Fibroblast of skin of left biceps (primary cell): ENCODE measurements around the gene ST6GAL1.
"Not testable (repeated sequence)": the region's sequence is repeated elsewhere in the genome, so short reads cannot be mapped to it uniquely, and the experiment has no call there.

Experiments used
- DNase-seq, 2 experiments: peaks; one replicate each; pipeline ENCODE4 v3.0.0-alpha.2; 2013; ENCODE audit warnings: low read depth in 2 of 2

The ST6GAL1 gene

DNA sequence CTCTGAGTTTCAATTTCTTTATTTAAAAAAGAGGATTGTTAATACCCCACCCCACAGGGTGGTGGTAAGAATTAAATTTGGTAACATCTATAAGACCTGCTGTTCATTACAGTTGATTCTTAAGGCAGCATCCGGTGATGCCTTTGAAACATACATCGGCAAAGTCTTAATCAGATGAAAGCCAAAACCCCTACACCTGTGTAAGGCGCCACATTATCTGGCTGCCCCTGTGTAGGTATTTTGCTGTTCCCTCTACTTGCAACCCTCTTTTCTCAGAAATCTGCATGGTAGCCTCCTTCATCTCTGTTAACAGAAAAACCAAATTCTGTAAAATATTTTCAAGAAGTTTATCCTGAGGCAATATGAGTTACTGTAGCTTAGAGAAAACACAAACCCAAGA lies 90.0 kb downstream of the ST6GAL1 start:
- no peak for DNase-seq

DNA sequence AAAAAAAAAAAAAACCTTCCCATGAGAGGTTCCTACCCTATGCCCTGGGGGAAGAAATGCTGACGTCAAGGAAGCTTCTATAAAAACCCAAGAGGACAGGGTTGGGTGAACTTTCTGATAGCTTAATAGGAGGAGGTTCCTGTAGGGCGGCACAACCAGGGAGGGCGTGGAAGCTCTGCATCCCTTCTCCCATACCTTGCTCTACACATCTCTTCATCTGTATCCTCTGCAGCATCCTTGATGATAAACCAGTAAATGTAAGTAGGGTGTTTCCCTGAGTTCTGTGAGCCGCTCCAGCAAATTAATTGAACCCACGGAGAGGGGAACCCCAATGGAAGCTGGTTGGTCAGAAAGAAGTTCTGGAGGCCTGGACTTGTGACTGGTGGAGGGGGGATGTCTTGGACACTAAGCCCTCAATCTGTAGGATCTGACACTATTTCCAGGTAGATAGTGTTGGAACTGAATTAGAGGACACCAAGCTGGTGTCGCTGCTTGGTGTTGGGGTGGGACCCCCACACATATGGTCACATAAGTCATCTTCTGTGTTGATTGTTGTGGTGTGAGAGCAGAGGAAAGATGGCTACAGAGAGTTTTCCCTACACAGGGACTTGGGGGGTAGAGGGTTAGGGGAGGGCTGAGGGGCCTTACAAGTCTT lies 91.5 kb downstream of the ST6GAL1 start:
- no peak for DNase-seq

DNA sequence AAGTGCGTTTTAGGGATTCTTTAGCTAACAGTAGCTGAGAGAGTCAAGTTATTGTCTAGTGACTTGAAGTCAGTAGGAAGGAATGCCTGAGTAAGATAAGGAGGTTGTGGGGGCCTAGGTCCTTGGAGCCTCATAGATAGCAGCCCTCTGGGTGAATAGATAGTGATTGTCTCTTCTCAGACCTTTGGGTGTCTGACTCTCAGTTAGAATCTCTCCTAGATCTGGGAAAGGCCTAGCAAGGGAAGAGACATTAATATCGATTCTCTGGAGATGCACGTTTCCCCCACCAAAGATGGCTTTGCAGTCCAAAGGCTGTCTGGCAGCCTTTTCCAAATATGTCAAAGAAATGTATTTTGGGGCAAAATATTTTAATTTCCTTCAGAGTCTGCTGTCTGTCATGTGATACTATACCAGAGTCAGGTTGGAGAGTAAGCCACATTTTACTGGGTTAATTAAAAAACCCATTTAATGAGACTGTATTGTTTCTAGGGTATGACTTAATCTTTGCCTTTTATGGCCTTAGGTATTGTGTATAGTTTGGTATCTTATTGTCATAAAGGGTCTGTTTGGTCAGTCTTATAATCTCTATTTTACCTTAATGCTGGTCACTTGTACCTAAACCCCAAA lies 92.2 kb downstream of the ST6GAL1 start:
- no peak for DNase-seq

DNA sequence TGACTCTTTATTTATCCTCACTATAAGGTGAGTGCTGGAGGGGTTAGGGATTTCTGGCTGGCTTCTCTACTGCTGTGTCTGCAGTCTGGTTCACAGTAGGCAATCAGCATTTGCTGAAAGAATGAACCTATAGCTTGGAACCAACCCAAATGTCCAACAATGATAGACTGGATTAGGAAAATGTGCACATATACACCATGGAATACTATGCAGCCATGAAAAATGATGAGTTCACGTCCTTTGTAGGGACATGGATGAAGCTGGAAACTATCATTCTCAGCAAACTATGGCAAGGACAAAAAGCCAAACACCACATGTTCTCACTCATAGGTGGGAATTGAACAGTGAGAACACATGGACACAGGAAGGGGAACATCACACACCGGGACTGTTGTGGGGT lies 93.0 kb downstream of the ST6GAL1 start:
- not testable (repeated sequence) for DNase-seq

DNA sequence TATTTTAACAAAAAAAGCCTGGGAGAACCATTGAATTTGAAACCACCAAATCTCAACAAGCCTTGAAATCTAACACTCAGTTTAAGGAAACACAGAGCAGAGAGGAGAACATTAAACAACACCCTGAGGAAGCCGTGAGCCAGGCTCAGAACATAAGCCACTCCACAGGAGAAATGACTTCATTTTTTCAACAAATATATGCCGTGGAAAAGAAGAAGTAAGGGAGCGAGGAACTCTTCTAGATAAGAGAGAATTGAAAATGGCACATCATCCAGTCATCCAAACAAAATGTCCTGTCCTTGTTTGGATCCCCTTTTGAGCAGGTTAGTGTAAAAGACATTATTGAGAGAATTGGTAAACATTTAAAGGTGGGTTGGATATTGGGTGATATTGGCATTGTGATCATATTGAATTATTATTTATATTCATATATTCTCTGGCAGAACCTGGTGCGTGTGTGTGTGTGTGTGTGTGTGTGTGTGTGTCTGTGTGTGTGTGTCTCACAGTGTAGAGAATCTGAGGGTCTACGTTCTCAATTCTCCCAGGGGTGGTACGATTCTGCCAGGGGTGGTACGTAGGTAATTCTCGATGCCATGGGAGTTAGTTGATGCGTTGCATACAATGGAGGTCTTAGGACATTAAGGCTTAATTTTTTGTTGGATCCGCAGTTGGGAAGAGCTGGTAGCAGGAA lies 94.4 kb downstream of the ST6GAL1 start:
- DNase-seq: no peak

DNA sequence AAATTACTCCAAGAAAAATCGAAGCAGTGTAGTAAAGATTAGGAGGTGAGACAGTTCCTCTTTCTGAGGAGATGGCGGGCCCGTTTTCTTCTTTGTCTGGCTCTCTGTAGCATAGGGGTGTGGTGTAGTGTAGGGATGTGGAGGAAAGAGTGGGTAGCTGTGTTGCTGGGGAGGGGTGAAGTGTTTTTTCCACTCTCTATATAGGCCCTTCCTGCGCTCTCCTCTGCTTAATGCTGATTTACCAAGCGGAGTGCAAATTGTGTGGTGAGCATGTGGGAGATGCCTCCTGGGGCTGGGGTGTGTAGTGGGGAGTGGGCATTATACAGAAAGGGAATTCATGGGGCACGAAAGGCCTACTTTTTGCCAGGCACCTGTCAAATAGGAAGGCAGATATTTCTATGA lies 94.9 kb downstream of the ST6GAL1 start:
- no peak for DNase-seq

DNA sequence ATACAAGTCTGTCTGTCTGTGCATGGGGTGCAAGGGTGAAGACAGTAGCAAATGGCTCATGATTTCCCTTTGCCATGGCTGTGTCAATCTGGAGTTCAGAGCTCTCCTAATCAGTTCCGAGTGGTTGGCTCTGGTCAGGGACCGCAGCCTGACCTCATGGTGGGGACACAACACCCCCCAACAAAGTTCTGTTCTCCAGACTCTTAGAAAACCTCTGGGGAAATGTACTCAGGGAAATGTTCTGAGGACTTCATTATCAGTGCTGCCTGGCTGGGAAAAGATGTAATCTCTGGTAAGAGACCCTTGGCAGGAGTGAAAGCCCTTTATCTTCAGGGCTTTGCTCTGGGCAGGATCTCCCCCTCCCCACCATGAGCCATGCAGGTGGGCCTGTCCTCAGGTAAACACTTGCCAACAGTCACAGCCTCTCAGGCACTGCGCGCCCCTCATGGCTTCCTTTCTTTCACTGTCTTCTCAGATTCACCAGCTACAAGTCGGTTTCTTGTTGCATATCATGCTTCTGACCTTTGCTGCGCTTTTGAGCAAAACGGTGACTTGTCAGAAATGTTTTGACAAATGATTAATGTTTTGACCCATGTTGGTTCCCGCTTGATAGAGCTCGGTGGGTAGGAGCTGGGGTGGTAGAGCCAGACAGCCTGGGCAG lies 95.5 kb downstream of the ST6GAL1 start:
- DNase-seq: no peak

DNA sequence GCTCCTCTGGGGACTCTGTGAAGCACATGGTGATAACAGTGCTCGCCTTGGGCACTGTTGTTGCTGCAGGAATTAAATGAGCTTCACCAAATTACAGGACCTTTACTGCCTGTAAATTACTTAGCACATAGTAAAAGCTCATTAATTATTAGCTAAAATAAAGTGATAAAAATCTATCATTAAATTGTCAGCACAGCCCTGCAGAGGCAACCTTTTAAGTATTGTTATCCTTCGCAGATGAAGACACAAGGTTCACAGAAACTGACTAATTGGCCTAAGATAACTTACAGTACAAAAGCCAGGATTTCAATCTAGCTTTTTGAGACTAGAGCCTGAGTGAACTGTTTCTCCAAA lies 96.0 kb downstream of the ST6GAL1 start:
- DNase-seq: no peak

DNA sequence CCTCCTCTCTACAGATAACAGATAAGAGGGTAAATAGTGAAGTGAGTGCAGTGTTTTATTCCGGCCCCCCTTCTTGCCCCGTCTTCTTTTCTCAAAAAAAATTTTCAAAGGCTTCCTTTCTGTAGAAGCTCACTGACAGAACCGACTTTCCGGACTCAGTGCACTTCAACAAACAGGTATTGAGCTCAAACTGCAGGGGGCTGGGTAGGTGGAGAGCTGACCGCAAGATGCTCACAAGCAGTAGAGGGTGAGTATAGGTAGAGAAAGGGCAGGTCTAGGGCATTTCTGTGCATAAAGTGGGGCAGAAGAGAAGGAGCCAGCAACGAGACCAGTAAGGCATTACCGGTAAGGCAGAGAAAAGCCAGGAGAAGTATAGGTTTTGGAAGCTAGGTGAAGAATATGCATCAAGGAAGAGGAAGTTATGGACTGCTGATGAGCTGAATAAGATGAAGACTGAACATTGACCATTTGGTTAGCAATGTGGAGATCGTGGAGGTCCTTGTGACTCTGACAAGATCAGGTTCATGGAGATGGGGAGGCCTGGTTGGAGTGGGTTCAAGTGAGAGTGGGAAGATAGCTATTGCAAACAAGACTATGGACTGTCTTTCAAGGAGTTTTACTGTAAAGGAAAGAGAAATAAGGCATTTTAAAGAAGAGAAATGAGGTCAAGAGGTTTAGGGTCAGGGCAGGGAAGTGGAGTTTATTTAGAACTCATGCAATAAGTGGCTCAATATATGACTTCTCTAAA lies 97.4 kb downstream of the ST6GAL1 start:
- no peak for DNase-seq

DNA sequence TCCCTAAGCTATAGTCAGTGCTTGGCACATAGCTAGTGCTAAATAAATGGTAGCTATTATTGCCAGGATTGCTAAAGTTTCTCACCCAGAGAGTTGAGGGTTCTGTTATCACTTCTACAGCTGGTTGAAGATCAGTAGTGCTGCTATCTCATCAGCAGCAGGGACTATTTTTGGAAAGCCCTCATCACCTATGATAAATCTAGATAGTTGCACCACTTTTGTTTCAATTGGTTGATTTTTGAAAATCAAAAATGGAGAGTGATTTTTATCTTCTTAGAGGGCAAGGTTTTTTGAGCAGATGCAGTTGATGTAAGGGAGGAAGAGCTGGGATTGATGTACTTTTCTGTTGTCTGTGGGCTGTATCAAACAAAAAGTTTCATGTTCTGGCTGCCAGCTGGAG lies 101.6 kb downstream of the ST6GAL1 start:
- no peak for DNase-seq

DNA sequence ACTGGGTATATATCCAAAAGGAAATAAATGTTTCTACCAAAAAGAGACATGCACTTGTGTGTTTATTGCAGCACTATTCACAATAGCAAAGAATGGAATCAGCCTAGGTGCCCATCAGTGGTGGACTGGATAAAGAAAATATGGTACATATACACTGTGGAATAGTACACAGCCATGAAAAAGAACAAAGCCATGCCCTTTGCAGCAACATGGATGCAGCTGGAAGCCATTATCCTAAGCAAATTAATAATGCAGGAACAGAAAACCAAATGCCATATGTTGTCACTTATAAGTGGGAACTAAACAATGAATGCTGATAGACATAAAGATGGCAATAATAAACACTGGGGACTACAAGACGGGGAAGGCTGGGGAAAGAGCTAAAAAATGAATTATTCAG lies 106.1 kb downstream of the ST6GAL1 start:
- no peak for DNase-seq

DNA sequence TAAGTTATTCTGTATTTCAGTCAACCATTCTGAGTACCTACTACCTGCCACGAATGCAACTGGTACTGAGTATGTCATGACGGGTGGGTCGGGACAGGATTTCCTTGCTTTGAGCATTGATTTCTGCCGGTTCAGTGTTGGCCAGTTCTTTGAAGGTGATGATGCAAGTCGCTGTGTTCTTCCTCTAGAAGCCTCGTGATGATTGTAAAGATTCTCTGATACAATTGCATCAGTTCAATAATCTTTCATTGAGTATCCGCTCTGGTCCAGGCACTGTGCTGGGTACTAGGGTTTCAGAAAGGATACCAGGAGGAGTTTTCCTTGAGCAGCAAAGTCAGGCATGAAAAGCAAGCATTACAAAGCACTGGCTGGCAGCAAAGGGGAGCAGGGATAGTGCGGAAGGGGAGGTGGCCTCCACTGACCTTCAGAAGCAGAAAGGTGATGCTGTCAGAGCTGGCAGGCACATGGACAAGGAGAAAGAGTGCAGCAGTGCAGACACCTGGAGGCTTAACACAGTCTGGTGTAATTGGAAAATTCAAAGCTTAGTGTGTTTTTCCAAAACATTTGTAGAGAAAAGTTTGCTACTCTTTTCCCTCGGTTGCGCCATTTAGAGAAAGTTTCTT lies 108.9 kb downstream of the ST6GAL1 start:
- DNase-seq: no peak

DNA sequence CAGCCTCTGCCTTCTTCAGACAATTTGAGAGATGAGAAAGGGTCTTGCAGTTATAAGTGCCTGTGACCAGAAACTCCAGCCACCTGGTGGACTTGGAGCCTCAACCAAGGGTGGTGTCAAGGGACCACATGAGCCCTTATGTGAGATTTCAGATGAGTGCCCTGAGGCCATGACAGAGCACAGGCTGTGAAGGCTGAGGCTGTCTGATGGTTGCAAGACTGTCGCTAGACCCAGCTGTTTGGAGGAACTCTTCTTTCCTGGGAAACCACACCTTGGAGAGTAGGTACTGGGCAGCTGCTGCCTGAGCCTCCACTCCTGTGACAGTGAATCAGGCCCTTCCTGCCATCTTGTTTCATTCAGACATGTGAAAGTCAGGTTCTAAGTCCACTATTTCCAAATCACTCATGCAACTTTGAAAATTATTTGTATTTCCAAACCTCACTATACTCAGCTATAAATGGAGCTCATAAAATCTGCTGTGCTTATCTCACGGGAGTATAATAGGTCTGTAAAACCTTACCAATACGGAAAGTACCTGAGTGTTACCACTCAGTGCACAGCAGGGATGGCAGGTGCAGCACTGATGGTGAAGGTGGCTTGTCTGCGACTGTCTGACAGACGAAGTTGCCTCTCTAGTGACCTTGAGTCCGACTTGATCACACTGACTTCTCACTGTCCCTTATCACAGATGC lies 109.5 kb downstream of the ST6GAL1 start:
- DNase-seq: no peak

DNA sequence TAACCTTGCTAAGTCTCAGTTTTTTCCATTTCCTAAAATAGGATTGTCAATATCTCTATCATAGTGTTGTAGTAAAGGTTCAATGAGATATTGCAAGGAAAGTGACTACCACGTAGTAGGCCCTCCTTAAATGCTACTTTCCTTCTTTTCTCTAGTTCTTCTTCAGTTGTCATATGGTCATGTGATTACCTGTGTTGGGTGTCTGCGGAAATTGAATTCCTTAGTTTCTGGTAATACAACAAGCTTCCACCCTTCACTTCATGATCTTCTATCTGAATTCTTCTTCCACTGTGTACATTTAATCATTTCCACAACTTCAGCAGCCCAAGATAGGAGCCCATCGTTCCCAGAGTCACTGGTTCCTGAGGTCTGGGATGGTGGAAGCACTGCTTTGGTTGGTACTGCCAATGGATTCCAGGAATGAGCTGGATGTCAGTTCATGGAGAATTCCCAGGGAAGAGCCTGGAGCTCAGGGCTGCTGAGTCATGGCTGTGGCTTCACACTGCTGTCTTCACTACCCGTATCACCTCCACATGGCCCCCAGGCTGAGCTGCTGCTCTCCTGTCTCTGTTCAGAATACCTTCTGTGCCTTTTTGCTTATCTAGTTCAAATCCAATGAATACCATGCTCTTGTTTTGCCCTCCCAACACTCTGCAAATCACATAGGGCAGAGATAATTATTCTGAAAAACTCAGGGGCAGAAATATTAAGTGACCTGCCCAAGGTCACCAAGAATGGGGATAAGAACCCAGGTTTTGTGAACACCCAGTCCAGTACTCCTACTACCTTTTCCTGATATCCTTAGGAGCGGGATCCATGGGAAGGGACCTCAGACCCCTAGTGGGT lies 110.4 kb downstream of the ST6GAL1 start:
- DNase-seq: peak; percentile 41 to 49

DNA sequence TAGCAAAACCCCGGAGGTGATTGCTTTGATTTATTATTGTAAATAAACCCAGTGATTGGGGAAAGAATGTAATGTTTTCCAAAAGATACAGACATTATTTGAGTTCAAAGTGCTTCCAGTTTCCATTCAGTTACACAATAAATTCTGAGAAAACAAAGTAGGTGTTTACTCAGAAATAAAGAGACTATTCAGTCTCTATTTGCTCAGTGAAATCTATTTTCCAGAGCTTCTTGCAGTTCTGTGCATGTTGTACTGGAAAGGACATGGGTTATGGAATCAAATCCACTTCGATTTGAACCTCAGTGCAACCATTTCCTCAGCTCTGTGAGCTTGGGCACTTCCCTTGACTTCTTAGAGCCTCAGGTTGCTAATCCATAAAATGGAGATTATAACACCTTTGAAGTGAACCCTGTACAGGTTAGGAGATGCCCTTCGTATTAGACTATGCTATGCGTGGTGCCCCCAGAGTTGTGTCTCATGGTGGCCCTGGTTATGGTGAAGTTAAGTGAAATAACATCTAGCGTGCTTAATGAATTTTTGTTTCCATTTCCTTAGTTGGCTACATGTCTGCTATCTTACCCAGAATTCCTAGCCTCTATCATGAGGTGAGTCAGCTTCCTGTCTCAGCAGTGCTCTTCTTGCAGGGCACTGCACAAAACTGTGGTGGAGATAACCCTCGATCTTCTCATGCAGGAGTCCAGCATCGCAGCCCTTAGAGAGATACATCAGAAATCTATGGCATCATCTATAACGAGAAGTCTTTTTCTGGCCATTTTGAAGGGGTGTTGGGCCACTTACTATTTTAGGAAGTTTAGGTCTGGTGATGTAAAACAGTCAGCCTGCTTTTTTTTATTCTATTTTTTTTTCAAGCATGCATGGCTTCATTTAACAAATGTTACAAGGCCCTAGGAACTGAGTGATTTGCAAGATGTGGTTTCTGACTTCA lies 111.3 kb downstream of the ST6GAL1 start:
- DNase-seq: no peak

DNA sequence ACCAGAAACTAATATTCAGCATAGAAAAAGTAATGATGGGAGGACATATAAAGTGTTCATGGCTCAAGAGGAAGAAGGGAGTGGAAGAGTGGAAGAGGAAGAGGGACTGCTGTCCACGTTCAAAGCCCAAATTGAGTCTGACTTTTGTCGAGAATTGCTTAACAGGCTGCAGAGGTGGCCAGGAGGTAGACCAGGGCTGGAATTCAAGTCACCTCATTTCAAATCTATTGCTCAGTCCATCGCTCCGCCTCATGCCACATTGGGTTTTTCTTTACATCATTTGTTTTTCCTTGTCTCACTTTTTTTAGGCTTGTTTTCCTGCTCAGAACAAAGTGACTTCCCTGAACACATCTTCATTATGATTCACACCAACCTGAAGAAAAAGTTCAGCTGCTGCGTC lies 112.0 kb downstream of the ST6GAL1 start:
- DNase-seq: no peak

DNA sequence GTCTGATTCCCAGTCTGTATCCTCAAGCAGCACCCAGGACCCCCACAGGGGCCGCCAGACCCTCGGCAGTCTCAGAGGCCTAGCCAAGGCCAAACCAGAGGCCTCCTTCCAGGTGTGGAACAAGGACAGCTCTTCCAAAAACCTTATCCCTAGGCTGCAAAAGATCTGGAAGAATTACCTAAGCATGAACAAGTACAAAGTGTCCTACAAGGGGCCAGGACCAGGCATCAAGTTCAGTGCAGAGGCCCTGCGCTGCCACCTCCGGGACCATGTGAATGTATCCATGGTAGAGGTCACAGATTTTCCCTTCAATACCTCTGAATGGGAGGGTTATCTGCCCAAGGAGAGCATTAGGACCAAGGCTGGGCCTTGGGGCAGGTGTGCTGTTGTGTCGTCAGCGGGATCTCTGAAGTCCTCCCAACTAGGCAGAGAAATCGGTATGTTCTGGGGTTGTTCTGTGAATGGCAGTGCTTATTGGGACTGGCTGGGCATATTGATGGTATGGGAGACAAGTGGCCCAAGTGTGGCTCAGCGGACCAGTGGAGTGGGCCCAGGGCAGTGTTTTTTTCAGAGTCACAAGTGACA lies 112.6 kb downstream of the ST6GAL1 start:
- DNase-seq: no peak

DNA sequence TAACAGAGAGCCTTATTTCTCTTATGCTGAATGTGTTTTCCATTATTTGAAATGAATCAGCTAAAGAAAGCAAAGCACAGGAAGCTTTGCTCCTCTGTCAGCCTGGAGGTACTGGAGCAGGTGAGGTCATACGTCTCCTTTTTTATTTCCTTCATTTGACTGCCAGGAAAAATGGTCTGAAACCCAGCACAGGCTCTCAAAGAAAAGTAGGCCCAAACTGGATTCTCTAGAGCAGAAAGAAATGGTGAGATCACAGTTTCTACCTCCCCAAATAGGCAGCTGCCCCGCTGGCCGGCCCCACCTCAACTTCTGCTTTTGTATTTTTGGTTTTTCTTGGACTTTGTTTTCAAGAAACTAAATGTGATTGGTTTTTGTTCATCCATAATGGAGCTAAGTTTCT lies 113.9 kb downstream of the ST6GAL1 start:
- no peak for DNase-seq
